Activated CD4-positive, alpha-beta T cell treated with anti-CD3 and anti-CD28 coated beads for 36 hours (primary cell): ENCODE measurements around the gene POU6F2. TPM values are rescaled to one million over a fixed set of nuclear protein-coding genes. Genes with fewer than 3 reads are reported as not detected.
A peak's percentile ranks its signal among the peaks of the same experiment; 100 is the strongest.

Experiments
- ATAC-seq: fragments of 200-7000 bp; cut with Tn5 transposase; one replicate; pipeline ENCODE4 v1.10.0; 2021; ENCODE audit warnings: mild to moderate bottlenecking, moderate library complexity
- CTCF ChIA-PET: fragments of 350-600 bp; sonication (Branson Sonifier 250); formaldehyde crosslinking; loops from one replicate; lab custom pipeline; 2021; ENCODE audit warnings: antibody characterized with exemption; lab: Charles Lee
- POLR2A ChIA-PET: fragments of 350-600 bp; sonication (Branson Sonifier 250); formaldehyde crosslinking; loops from one replicate; lab custom pipeline; 2021; ENCODE audit warnings: antibody characterized with exemption, inconsistent platforms; lab: Charles Lee
- DNase-seq: peaks from one replicate; pipeline ENCODE4 v3.0.0-alpha.2; 2020
- H3K27ac Mint-ChIP-seq: one replicate; pipeline ENCODE4 v1.8.0; 2021; ENCODE audit warnings: mixed read lengths
- H3K27me3 Mint-ChIP-seq: one replicate; pipeline ENCODE4 v1.8.0; 2021; ENCODE audit warnings: mixed read lengths
- H3K36me3 Mint-ChIP-seq: one replicate; pipeline ENCODE4 v1.8.0; 2021; ENCODE audit warnings: low read depth, mixed read lengths
- H3K4me1 Mint-ChIP-seq: one replicate; pipeline ENCODE4 v1.8.0; 2021; ENCODE audit warnings: mixed read lengths
- H3K4me3 Mint-ChIP-seq: one replicate; pipeline ENCODE4 v1.8.0; 2021; ENCODE audit warnings: mild to moderate bottlenecking, moderate library complexity, mixed read lengths
- H3K9me3 Mint-ChIP-seq: one replicate; pipeline ENCODE4 v1.8.0; 2021; ENCODE audit warnings: low read depth, mixed read lengths
- intact Hi-C, 2 experiments: fragments of 100-400 bp; cut with DNase I in 1 of 2; cut with micrococcal nuclease in 1 of 2; formaldehyde crosslinking; loops; one replicate each; pipeline versions ENCODE4 v1.14.2 to v1.15.1; 2022 to 2024; cut with DNase I, micrococcal nuclease
- total RNA-seq, 2 experiments: library from RNA; stranded (reverse); gene quantifications; one replicate each; pipeline ENCODE4 v1.2.3, GENCODE V29; 2021

The POU6F2 gene
- total RNA-seq, 2 experiments from 2014 or later: not detected

- peaks cover 9% of the 10 kb centered on the region for H3K27me3 Mint-ChIP-seq
- ATAC-seq: no peak
- H3K27ac Mint-ChIP-seq: no peak overlapping the region
- DNase-seq: no peak
- no peak overlapping the region for H3K4me3 Mint-ChIP-seq
- H3K9me3 Mint-ChIP-seq: no peaks in the 10 kb centered on the region
- ChIA-PET CTCF (interaction anchor here (0.6 to 3.7 kb wide), 7 partner anchors 9 to 915 kb away, joined by 3 to 31 read pairs (median 3); no protein-coding TSS in a partner anchor), POLR2A (no interaction called here)
- peaks cover 2% of the 10 kb centered on the region for H3K4me1 Mint-ChIP-seq
- intact Hi-C loops: no loop called here
- no peaks in the 10 kb centered on the region for H3K36me3 Mint-ChIP-seq
Measured at GRCh38 chr7:39463252-39463651, 485.5 kb downstream of the POU6F2 start.

GRCh38 chr7:39464350-39465054 is 486.8 kb downstream of the POU6F2 start:
- intact Hi-C loops: loop anchor here (1.0 to 5.0 kb wide), 6 partner anchors 53 to 1067 kb away; no protein-coding TSS in a partner anchor
- DNase-seq (no peak), ATAC-seq (no peak)
- no peaks in the 10 kb centered on the region for H3K9me3 Mint-ChIP-seq
- peaks cover 2% of the 10 kb centered on the region for H3K4me1 Mint-ChIP-seq
- ChIA-PET CTCF (interaction anchor here (0.9 to 5.4 kb wide), 8 partner anchors 10 to 662 kb away, joined by 3 to 35 read pairs (median 4); no protein-coding TSS in a partner anchor), POLR2A (no interaction called here)
- no peaks in the 10 kb centered on the region for H3K36me3 Mint-ChIP-seq
- H3K27ac Mint-ChIP-seq: no peak overlapping the region
- H3K4me3 Mint-ChIP-seq: no peak overlapping the region
- peaks cover 7% of the 10 kb centered on the region for H3K27me3 Mint-ChIP-seq

- ATAC-seq: peak; percentile 86
Measured at GRCh38 chr7:39465055-39465929, 487.6 kb downstream of the POU6F2 start.

GRCh38 chr7:39468261-39468660 is 490.6 kb downstream of the POU6F2 start:
- no peaks in the 10 kb centered on the region for H3K36me3 Mint-ChIP-seq
- ATAC-seq (no peak), DNase-seq (no peak)
- H3K27ac Mint-ChIP-seq: no peak overlapping the region
- no peaks in the 10 kb centered on the region for H3K9me3 Mint-ChIP-seq
- H3K4me1 Mint-ChIP-seq: peaks cover 2% of the 10 kb centered on the region
- H3K4me3 Mint-ChIP-seq: no peak overlapping the region
- H3K27me3 Mint-ChIP-seq: peaks cover 7% of the 10 kb centered on the region
- intact Hi-C loops: loop anchor here in 1 of 2 experiments (5.0 kb wide), 2 partner anchors 49 to 1071 kb away; no protein-coding TSS in a partner anchor
- ChIA-PET POLR2A (interaction anchor here (0.7 kb wide), 1 partner anchor 23 kb away, joined by 4 read pairs; no protein-coding TSS in a partner anchor), CTCF (interaction anchor here (0.6 to 5.4 kb wide), 5 partner anchors 13 to 536 kb away, joined by 3 to 35 read pairs (median 3); no protein-coding TSS in a partner anchor)

More at GRCh38 chr7:39465055-39465929, 487.6 kb downstream of the POU6F2 start:
- Mint-ChIP-seq H3K4me3 (no peak overlapping the region), H3K9me3 (no peaks in the 10 kb centered on the region), H3K27me3 (peaks cover 7% of the 10 kb centered on the region), H3K36me3 (no peaks in the 10 kb centered on the region), H3K4me1 (peaks cover 2% of the 10 kb centered on the region), H3K27ac (no peak overlapping the region)
- ChIA-PET POLR2A (no interaction called here), CTCF (interaction anchor here (0.5 to 5.4 kb wide), 9 partner anchors 11 to 671 kb away, joined by 3 to 35 read pairs (median 4); no protein-coding TSS in a partner anchor)
- intact Hi-C loops: loop anchor here (1.0 to 5.0 kb wide), 6 partner anchors 52 to 1068 kb away; no protein-coding TSS in a partner anchor
- DNase-seq: peak; percentile 68

- CTCF ChIA-PET: interaction anchor here (1.5 to 5.4 kb wide), 2 partner anchors 14 to 537 kb away, joined by 3 to 35 read pairs; no protein-coding TSS in a partner anchor
- intact Hi-C loops: loop anchor here in 1 of 2 experiments (5.0 kb wide), 2 partner anchors 48 to 1072 kb away; no protein-coding TSS in a partner anchor
- no peak for ATAC-seq
Measured at GRCh38 chr7:39468808-39469374, 491.2 kb downstream of the POU6F2 start.

GRCh38 chr7:39480901-39481300 is 503.2 kb downstream of the POU6F2 start:
- Mint-ChIP-seq H3K36me3 (no peaks in the 10 kb centered on the region), H3K27ac (no peak overlapping the region), H3K4me1 (no peaks in the 10 kb centered on the region), H3K9me3 (no peaks in the 10 kb centered on the region), H3K4me3 (no peak overlapping the region), H3K27me3 (peaks cover 6% of the 10 kb centered on the region)
- ChIA-PET POLR2A (no interaction called here), CTCF (no interaction called here)
- no peak for DNase-seq
- intact Hi-C loops: no loop called here
- ATAC-seq: no peak

More at GRCh38 chr7:39468808-39469374, 491.2 kb downstream of the POU6F2 start:
- no peak overlapping the region for H3K27ac Mint-ChIP-seq
- H3K4me3 Mint-ChIP-seq: no peak overlapping the region
- H3K9me3 Mint-ChIP-seq: no peaks in the 10 kb centered on the region
- POLR2A ChIA-PET: no interaction called here
- no peaks in the 10 kb centered on the region for H3K36me3 Mint-ChIP-seq
- H3K4me1 Mint-ChIP-seq: peaks cover 2% of the 10 kb centered on the region
- DNase-seq: no peak
- peaks cover 6% of the 10 kb centered on the region for H3K27me3 Mint-ChIP-seq

- CTCF ChIA-PET: interaction anchor here (0.6 kb wide), 1 partner anchor 68 kb away, joined by 3 read pairs; no protein-coding TSS in a partner anchor
- Mint-ChIP-seq H3K4me3 (no peak overlapping the region), H3K36me3 (no peaks in the 10 kb centered on the region), H3K4me1 (no peaks in the 10 kb centered on the region), H3K27me3 (peaks cover 25% of the 10 kb centered on the region), H3K9me3 (no peaks in the 10 kb centered on the region), H3K27ac (no peak overlapping the region)
- POLR2A ChIA-PET: interaction anchor here (0.6 kb wide), 1 partner anchor 92 kb away, joined by 5 read pairs; no protein-coding TSS in a partner anchor
- ATAC-seq (peak; percentile 78), DNase-seq (peak; percentile 30)
- intact Hi-C loops: no loop called here
Measured at GRCh38 chr7:39488467-39489393, 511.0 kb downstream of the POU6F2 start.

GRCh38 chr7:39490296-39490695 is 512.6 kb downstream of the POU6F2 start:
- ATAC-seq (no peak), DNase-seq (no peak)
- Mint-ChIP-seq H3K4me1 (no peaks in the 10 kb centered on the region), H3K36me3 (no peaks in the 10 kb centered on the region), H3K27ac (no peak overlapping the region), H3K27me3 (peaks cover 23% of the 10 kb centered on the region), H3K4me3 (no peak overlapping the region), H3K9me3 (no peaks in the 10 kb centered on the region)
- CTCF ChIA-PET: interaction anchor here (0.5 to 1.2 kb wide), 3 partner anchors 14 to 1901 kb away, joined by 3 to 4 read pairs (median 3); no protein-coding TSS in a partner anchor
- intact Hi-C loops: no loop called here
- POLR2A ChIA-PET: no interaction called here

GRCh38 chr7:39493934-39494333 is 516.2 kb downstream of the POU6F2 start:
- intact Hi-C loops: no loop called here
- CTCF ChIA-PET: interaction anchor here (0.5 to 1.7 kb wide), 6 partner anchors 26 to 498 kb away, joined by 3 to 8 read pairs (median 4); no protein-coding TSS in a partner anchor
- H3K4me1 Mint-ChIP-seq: no peaks in the 10 kb centered on the region
- DNase-seq (no peak), ATAC-seq (no peak)
- peaks cover 8% of the 10 kb centered on the region for H3K27me3 Mint-ChIP-seq
- no peak overlapping the region for H3K27ac Mint-ChIP-seq
- no peaks in the 10 kb centered on the region for H3K9me3 Mint-ChIP-seq
- no peak overlapping the region for H3K4me3 Mint-ChIP-seq
- H3K36me3 Mint-ChIP-seq: no peaks in the 10 kb centered on the region
- POLR2A ChIA-PET: interaction anchor here (0.5 kb wide), 1 partner anchor 91 kb away, joined by 3 read pairs; no protein-coding TSS in a partner anchor

- Mint-ChIP-seq H3K4me1 (no peaks in the 10 kb centered on the region), H3K27ac (no peak overlapping the region), H3K9me3 (no peaks in the 10 kb centered on the region), H3K27me3 (peaks cover 4% of the 10 kb centered on the region), H3K4me3 (no peak overlapping the region), H3K36me3 (no peaks in the 10 kb centered on the region)
- ATAC-seq: no peak
- DNase-seq: no peak
- intact Hi-C loops: no loop called here
- CTCF ChIA-PET: no interaction called here
- POLR2A ChIA-PET: no interaction called here
Measured at GRCh38 chr7:39501358-39501757, 523.6 kb downstream of the POU6F2 start.
